Erythroblast (primary cell): ENCODE measurements around the gene MAP7D1.
"Not testable (repeated sequence)": the region's sequence is repeated elsewhere in the genome, so short reads cannot be mapped to it uniquely, and the experiment has no call there.

ENCODE experiments used
- GATA1 ChIP-seq: IDR thresholded peaks from 2 replicates; pipeline ENCODE4 v1.6.1; 2011; ENCODE audit warnings: low read depth, mild to moderate bottlenecking, control low read depth, low read length, moderate library complexity
- POLR2A ChIP-seq: IDR thresholded peaks from 2 replicates; pipeline ENCODE4 v1.6.1; 2011; ENCODE audit warnings: mild to moderate bottlenecking, low read length

DNA sequence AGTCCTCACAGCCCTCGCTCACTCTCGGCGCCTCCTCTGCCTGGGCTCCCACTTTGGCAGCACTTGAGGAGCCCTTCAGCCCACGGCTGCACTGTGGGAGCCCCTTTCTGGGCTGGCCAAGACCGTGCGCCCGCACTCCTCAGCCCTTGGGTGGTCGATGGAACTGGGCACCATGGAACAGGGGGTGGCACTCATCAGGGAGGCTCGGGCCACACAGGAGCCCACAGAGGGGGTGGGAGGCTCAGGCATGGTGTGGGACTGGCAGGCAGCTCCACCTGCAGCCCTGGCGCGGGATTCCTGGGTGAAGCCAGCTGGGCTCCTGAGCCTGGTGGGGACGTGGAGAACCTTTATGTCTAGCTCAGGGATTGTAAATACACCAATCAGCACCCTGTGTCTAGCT, 40.8 kb downstream of the MAP7D1 start:
- not testable (repeated sequence) for TF ChIP-seq POLR2A, GATA1
